ENCODE measurements around the gene HOXC12.

DNA sequence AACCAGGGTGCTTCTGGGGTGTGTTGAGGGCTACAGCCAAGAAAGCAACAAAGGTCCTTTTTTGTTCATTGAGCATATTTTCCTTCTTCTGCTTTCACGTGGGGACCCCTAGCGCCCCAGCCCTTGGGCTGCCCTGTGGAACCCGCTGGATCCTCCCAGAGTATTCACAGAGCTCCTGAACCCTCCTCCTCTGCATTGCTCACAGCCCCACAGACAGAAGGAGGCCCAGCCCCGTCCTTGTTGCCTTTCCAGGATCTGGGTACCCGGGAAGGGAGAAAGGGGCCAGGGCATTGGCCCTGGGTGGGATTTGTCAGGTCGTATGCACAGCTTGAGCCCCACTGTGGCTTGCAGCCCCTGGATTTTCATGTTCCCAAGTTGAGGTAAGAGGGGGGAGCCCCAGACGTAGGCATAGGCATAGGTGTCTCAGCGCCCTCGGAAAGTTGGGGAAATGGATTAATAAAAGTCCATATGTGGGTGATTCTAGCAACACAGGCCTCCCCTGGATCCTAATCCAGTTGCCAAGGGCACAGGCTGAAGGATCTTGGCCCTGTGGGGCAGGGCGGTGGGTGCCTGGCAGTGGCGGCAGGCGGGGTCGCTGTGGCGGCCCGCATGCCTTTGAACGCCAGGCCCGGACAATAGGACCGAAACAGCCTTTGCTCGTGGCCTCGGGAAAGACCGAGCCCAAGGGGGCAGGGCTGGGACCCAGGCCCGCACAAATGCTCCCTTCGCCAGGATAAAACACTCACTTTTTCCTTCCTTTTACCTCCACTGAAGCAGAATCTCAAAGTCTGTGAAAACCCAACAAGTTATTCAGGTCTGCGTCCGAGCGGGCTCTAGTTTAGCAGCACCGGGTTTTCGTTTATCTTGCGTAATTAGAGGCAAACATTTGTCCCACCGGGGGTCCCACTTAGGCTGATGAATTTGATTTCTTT is 27.2 kb downstream of the HOXC12 start:
- TF ChIP-seq POLR2A (IDR thresholded peaks at IDR 0.05; ENCODE audit: low read depth, low read length), result no peak
- no peak for TF ChIP-seq TAF1 (IDR thresholded peaks at IDR 0.05; ENCODE audit: borderline replicate concordance, low read depth, low read length)

Measured in GM12892 (cell line).